Lung microvascular endothelial cell (primary cell): ENCODE results near the gene RGS5. TPM values are rescaled to one million over a fixed set of nuclear protein-coding genes. Genes with fewer than 3 reads are reported as not detected.
"Not testable (repeated sequence)": the region's sequence is repeated elsewhere in the genome, so short reads cannot be mapped to it uniquely, and the experiment has no call there.

Experiments used
- DNase-seq, 2 donors: peaks; one replicate each; pipeline versions ENCODE4 v3.0.0 to v3.0.0-alpha.2; 2010; ENCODE audit warnings: low read depth in 2 of 2
- total RNA-seq: library from RNA; depleted of rRNA; stranded (reverse); fragments of >200 nt; gene quantifications from 2 replicates; pipeline ENCODE4 v1.2.1, GENCODE V29; 2014

The RGS5 gene, protein sequence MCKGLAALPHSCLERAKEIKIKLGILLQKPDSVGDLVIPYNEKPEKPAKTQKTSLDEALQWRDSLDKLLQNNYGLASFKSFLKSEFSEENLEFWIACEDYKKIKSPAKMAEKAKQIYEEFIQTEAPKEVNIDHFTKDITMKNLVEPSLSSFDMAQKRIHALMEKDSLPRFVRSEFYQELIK
- 6.0 and 70.6 TPM in 2 replicates for total RNA-seq

- DNase-seq: peak in 1 of 2 donors; percentile 20
Measured at GRCh38 chr1:163202833-163203451, at the start of gene RGS5. Gene RGS5, minus strand, starts transcription at chr1:163202916. Its CDS starts 81 bp downstream, at chr1:163202835.

DNA sequence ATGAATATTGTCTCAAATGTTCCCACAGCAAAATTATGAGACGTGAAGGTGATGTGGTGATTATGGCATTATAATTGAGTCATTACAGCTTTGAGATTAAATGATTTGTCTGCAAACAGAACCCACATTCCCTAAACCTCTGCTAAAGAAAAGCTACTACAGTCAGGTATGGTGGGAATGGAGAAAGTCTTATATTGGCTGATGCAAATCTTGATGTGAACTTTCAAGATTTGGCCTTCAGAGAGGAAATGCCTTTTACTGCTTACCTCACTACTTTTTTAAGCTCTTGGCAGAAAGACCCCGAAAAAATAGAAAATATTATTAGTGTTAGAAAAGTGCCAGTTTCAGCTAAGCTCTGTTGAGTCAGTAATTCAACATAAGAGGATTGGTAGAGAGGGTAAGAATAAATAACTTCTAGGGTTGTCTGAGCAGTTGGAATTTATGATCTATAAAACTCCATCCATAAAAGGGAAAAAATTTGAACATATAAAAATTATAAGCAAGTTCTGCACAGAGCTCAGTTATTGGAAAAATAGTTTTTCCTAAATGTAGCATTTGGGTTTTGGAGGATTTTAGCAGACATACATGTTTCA, 47.8 kb upstream of the RGS5 start:
- no peak for DNase-seq

DNA sequence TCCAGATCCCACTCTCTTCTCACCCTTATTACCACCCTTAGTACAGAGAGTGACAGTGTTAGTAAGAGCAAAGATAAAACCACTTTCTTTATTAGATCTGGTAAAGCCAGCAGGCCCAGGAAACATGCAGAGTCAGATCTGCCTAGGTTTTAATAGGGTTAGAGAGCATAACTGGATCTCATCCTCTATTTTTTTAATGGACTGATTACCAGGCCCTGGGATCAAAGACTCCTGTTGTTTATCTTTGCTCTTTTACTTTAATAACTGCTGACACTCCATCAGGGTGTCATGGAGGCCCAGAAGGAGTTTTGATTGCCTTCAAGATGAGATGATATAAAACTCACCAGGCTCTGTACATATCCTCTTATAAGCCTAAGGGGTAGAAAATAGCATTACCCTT, 45.3 kb upstream of the RGS5 start:
- no peak for DNase-seq

- DNase-seq: not testable (repeated sequence)
Measured at GRCh38 chr1:163244648-163245047, 41.9 kb upstream of the RGS5 start.

DNA sequence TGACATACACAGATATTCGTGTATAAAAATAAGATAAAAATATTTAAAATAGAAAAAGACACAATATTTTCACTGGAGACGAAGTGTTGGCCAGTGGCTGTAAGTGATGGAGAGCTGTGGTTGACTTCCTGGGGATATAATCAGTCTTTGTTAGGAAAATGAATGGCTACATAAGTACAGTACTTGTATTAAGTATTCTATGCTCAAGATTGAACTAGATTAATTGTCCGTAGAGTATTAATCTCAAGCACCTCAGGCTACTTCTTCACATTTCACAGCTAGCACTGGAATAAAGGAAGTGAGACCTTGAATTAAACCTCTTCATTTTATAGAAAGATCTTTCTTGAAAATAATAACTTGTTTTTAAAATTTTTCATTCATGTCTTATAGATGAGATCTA, 39.0 kb upstream of the RGS5 start:
- no peak for DNase-seq

- DNase-seq: no peak
Measured at GRCh38 chr1:163240705-163241104, 38.0 kb upstream of the RGS5 start.

DNA sequence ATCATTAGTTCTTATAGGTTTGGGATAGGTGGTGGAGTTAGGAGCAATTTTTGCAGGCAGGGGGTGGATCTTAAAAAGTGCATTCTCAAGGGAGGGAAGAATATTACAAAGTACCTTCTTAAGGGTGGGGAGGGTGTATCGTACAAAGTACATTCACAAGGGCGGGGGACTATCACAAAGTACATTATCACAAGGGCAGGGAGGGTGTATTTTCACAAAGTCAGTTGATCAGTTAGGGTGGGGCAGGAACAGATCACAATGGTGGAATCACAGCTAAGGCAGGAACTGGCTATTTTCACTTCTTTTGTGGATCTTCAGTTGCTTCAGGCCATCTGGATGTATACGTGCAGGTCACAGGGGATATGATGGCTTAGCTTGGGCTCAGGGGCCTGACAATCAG, 30.9 kb upstream of the RGS5 start:
- DNase-seq: peak in 1 of 2 donors; percentile 2

- DNase-seq: peak in 1 of 2 donors; percentile 46
Measured at GRCh38 chr1:163231385-163231784, 28.7 kb upstream of the RGS5 start.

- DNase-seq: no peak
Measured at GRCh38 chr1:163230827-163231226, 28.1 kb upstream of the RGS5 start.

DNA sequence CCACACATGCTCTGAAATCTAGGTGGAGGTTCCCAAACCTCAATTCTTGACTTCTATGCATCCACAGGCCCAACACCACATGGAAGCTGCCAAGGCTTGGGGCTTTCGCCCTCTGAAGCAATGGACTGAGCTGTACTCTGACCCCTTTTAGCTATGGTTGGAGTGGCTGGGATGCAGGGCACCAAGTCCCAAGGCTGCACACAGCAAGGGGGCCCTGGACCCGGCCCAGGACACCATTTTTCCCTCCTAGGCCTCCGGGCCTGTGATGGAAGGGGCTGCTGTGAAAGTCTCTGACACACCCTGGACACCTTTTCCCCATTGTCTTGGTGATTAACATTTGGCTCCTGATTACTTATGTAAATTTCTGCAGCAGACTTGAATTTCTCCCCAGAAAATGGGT, 25.6 kb upstream of the RGS5 start:
- not testable (repeated sequence) for DNase-seq

DNA sequence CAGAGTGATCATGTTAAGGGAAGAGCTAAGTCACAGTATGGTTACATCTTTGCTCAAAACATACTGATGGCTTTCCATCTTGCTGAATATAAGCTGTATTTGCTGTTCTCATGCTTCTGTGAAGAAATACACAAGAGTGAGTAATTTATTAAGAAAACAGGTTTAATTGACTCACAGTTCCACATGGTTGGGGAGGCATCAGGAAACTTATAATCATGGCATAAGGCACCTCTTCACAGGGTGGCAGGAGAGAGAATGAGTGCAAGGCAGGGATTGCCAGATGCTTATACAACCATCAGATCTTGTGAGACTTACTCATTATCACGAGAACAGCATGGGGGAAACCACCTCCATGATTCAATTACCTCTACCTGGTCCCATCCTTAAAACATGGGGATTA, 24.4 kb upstream of the RGS5 start:
- DNase-seq: no peak

- DNase-seq: no peak
Measured at GRCh38 chr1:163213626-163214025, 10.9 kb upstream of the RGS5 start.

DNA sequence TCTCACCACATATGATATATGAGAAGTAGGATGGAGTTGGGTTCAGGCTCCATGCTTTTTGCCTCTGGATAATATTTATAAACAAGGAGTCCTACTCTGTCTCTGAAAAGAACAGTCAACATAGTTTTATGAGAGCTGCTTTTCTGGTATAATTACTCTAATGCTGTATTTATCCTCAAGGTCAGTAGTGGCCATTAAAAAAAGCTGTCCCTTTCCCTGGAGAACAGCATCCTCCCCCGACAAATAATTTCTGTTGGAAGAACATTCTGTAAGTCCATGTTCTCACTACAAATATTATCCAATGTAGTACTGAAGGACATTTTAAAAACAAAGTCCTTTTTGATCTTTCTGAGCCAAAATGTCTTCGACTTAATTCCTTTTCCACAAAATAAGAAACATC, 9.0 kb upstream of the RGS5 start:
- DNase-seq: no peak

DNA sequence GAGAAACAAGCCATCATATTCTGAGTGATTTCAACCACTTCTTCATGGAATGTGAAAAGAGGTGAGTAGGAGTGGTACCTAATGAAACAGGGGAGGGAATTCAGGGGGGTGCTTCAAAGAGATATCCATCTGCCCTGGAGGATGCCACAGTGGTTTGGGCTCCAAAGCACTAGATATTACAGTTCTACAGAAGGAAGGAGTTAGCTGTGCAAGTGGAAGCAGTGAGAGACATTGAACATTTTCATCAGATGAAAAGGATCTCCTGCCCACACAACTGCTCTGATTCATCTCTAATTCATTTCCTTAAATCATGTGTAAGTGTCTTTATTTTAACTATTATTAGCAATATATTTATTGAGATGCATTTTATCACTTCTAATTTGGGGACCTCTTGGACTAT, 2.8 kb upstream of the RGS5 start:
- DNase-seq: peak in 1 of 2 donors; percentile 38

GRCh38 chr1:163203561-163203960, 845 bp upstream of the RGS5 start:
- DNase-seq: no peak

DNA sequence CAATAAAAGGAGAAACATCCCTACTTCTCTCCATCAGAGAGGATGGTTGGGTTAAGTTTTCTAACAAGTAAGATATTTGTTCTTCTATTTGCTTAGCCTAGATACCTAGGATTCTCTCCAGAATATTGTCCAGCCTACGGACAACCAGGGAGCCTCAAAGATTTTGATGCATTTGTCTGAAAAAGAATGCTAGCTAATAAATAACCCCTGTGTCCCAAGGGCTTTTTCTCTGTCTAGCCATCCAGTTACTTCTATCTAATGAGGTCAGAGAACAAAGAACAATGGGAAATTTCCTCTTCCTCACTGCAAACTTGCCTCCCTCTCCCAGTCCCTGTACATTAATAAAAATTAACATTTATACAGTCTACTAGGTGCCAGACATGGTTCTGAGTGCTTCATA, 810 bp downstream of the RGS5 start:
- peak in 1 of 2 donors; percentile 8 for DNase-seq

- no peak for DNase-seq
Measured at GRCh38 chr1:163197022-163197421, 5.7 kb downstream of the RGS5 start.

DNA sequence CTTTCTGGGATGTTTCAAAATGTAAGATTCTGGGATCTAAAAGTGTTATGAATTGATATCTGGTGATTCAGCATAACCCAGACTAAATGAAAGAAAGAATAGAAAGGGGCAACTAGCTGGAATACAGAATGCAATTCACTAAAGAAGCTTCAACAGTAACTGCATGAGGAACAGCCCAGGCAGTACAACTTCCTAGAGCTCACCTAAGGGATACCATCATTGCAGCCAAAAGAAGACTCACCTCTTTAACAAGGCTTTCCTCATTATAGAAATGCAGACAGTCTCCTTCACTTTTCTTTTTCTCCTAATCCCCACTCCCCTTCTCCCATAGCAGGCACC, 6.3 kb downstream of the RGS5 start:
- no peak for DNase-seq

DNA sequence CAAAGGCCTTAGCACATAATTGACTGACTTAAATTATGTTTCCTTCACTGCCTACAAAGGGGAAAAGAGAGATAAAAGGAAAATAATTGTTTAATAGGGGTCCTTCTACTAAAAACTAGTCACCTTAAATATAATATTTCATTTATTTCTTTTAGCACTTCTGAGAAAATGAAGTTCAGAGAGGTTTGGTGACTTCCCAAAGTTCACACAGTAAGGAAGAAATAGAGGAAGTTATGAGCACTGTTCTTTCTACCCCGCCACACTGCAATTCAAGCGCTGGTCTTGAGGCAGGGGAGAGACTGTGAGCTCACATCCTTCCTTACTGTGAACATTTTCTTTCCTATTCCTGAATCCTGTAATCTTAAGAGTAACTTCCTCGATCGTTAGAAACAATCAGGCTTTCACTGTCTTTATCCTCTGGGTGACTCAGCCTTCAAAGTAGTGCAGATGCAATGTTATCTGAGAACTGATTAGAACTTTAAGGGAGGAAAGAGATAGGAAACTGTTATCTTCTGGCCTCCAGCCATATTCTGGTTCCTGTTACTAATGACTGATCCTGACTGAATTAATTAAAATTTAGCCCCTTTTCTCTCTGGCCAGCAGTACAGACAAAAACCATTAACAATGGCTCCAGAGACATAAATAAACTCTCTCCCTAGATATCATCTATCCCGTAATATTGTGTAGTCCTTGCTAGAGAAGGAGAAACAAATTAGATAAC, 6.8 kb downstream of the RGS5 start:
- peak in 1 of 2 donors; percentile 93 for DNase-seq

DNA sequence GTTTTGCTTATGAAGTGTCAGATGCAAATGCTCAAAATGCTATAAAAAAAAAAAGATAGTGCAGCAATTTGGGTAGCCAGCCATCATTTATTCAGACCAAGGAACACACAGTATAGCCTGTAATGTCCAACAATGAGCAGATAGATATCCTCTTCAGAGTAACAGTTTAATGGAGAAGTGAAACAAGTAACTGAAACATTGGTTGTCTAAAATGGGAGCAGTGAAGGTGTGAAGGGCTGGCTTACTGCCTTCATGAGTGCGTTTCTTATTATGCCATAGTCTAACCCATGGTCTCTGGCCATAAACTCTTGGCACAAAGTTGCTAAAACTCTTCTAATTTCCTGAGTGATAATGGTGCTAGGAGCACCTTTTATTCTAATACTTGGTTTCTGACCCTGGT, 11.4 kb downstream of the RGS5 start:
- DNase-seq: no peak

- no peak for DNase-seq
Measured at GRCh38 chr1:163188947-163189346, 13.8 kb downstream of the RGS5 start.

DNA sequence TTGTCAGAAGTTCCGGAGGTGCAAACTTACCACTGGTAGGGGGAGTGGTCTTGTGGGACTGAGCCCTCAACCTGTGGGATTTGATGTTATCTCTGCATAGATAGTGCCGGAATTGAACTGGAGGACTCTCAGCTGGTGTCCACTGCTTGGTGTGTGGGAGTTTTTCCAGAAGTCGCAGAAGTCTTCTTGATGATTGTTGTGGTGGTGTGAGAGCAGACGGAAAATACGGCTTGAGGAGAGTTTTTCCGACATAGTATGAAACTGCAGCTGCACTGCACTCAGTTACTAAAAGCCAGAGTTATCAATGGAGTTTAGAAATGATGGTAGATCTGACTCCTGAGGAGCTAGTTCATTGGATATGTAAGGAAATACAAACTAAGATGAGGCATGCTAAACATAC, 14.9 kb downstream of the RGS5 start:
- DNase-seq: no peak

DNA sequence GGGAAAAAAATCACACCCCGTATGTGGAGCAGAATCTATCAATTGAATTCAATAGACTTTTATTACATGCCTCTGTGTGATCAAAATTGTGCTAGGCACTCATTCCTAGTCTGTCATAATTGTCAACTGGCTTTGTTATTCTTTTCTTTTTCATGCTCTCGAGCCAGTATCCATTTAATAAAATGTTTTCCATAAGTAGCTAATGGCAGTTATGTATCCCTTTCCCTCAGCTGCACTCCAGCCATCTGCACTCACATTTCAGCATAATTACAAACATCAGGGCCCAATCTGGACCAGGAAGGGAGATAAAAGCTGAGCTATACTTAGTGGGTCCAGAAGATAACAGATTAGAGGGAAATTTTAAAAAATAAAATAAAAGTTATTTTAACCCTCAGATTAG, 15.9 kb downstream of the RGS5 start:
- no peak for DNase-seq
